ENCODE results near the gene CCDC185.

Gene CCDC185

DNA sequence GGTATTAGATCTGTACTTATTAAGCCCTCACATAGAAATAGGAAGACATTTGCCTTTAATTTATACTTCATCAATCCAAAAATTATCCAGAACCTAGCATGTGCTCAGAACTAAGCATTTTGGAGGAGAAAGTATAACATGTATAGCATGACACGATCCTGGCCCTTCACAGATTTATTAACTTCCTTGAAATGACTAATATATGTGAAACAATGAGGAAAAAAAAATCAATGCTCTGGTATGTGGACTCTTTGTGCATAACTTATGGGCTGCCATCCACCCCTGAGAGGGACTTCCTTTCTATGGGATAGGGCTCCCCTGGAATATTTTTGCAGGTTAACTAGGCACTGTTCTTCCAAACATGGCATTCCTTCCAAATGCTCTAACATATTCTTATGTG is 36.6 kb downstream of the CCDC185 start:
- in situ Hi-C loops (cut with MboI; ENCODE audit: low sequenced_read_pairs), result no loop called here

DNA sequence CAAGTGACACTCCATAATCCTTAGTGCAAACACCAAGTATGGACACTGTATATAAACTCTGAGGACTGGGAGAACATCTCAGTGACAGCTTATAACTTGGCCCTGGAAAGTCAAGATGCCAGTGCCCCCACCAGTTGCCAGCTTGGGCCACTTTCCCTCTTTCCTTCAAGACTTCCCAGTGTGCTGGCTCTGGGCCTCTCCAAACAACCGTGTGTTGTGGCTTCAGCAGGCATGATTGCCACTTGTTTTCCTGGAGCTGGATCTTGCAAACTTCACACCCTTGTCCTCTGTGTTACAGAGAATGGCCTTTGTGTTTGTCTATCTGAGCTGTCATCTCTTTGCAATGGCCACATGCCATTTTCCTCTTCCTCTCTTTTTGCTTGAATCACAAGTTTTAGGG is 37.0 kb downstream of the CCDC185 start:
- in situ Hi-C loops (cut with MboI; ENCODE audit: low sequenced_read_pairs), result no loop called here

DNA sequence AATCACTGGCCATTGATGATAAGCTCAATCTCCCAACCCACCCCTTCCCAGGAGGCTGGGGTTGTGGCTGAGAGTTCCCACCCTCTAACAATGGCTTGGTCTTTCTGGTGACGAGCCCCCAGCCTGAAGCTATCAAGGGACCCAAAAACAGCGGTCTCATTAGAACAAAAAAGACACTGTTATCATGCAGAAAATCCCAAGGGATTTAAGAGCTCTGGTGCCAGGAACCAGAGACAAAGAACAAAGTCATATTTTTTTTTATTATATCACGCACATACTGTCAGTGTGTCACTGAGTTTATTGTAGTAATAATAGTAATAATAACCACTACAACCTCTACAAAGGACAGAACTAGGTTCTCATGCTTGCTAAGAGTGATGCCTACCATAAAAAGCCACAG is 43.9 kb downstream of the CCDC185 start:
- in situ Hi-C loops (cut with MboI; ENCODE audit: low sequenced_read_pairs), result no loop called here

DNA sequence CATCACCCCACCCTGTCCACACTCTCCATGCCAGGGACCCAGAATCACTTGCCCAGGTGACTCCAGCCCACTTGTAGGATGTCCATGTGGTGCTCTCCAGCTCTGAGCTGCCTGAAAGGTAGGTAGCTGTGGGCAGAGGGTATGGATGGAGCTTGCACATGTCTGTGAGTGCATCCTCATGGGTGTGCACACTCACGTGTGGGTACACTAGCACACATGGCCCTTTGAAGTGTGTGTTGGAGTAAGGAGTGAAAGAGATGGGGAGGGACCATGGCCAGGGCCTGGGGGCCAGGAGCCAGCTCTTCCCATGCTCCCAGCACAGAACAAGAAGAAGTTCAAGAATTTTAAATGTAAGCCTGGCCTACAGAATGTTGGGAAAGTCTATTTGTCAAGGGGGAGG is 50.2 kb downstream of the CCDC185 start:
- in situ Hi-C loops (cut with MboI; ENCODE audit: low sequenced_read_pairs), result no loop called here

DNA sequence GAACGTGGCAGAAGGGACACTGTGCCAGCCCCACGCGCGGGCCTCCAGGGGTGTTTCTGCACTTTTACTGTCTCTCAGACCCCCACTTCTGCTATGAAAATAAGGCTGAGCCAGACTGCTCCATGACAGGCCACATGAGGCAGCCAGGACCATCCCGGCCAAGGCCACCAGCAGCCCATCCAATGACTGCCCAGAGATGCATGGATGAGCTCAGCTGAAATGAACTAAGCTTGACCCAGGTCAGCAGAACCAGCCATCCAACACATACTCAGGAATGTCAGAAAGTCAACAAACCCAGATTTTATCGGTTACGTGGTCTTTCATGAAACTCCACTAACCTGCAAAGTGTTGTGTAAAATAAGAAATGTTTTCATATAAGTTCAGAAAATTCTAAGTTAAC is 51.2 kb downstream of the CCDC185 start:
- in situ Hi-C loops (cut with MboI; ENCODE audit: low sequenced_read_pairs), result no loop called here
